Uterus (tissue), 4 donors: ENCODE results near the gene IL17RB. TPM values are rescaled to one million over a fixed set of nuclear protein-coding genes. Genes with fewer than 3 reads are reported as not detected.

Source experiments
- DNase-seq, 2 donors: peaks; one replicate each; pipeline ENCODE4 v3.0.0-alpha.2; 2019 to 2020
- H3K27ac ChIP-seq, 2 donors: fragments of 200-600 bp; sonication (generic); 1 replicate in 1 of 2; 2 replicates in 1 of 2; pipeline ENCODE4 v1.5.1; 2016 to 2018
- H3K27me3 ChIP-seq, 2 donors: fragments of 200-600 bp; sonication (generic); one replicate each; pipeline ENCODE4 v1.5.1; 2018 to 2019; ENCODE audit warnings: control low read depth in 1 of 2
- H3K36me3 ChIP-seq, 2 donors: fragments of 200-600 bp; sonication (generic); one replicate each; pipeline ENCODE4 v1.5.1; 2019; ENCODE audit warnings: control low read depth in 1 of 2
- H3K4me1 ChIP-seq, 2 donors: fragments of 200-600 bp; sonication (generic); one replicate each; pipeline ENCODE4 v1.5.1; 2018 to 2019; ENCODE audit warnings: control low read depth in 1 of 2
- H3K4me3 ChIP-seq, 2 donors: fragments of 200-600 bp; sonication (generic); 1 replicate in 1 of 2; 2 replicates in 1 of 2; pipeline ENCODE4 v1.5.1; 2018 to 2019; ENCODE audit warnings: mild to moderate bottlenecking in 1 of 2
- H3K9me3 ChIP-seq, 2 donors: fragments of 200-600 bp; sonication (generic); one replicate each; pipeline ENCODE4 v1.5.1; 2019; ENCODE audit warnings: control low read depth in 1 of 2
- CTCF ChIP-seq, 4 experiments: fragments of 200-600 bp in 2 of 4; fragments of 450-650 bp in 2 of 4; sonication (generic) in 2 of 4; IDR thresholded peaks; one replicate each; pipeline ENCODE4 v1.5.1; 2016 to 2019; ENCODE audit warnings: antibody characterized with exemption in 4 of 4, mild to moderate bottlenecking in 2 of 4, moderate library complexity in 1 of 4
- POLR2A ChIP-seq, 2 donors: fragments of 450-650 bp; IDR thresholded peaks; one replicate each; pipeline ENCODE4 v1.6.1; 2016; ENCODE audit warnings: antibody characterized with exemption in 2 of 2, mild to moderate bottlenecking in 1 of 2, moderate library complexity in 1 of 2
- intact Hi-C: fragments of 100-400 bp; cut with DNase I; formaldehyde crosslinking; loops from one replicate; pipeline ENCODE4 v1.15.1; 2023; ENCODE audit warnings: low total_unique reads
- total RNA-seq, 4 donors: library from RNA; depleted of rRNA in 3 of 4; stranded (reverse); fragments of >200 nt in 3 of 4; gene quantifications; one replicate each; pipeline versions ENCODE4 v1.1.0 to v1.2.4, GENCODE V29; 2014 to 2023
- donor health status: DM: yes; HTN: yes; CAD: no.

IL17RB gene
- total RNA-seq, 4 donors from 2014 or later, result 1.3 to 4.6 (median 2.8) TPM; not detected in 1

GRCh38 chr3:53820756-53821580 is 25.4 kb upstream of the IL17RB start:
- H3K4me3 ChIP-seq, result no peak overlapping the region
- no peak overlapping the region for H3K27ac ChIP-seq
- no peaks in the 10 kb centered on the region for H3K4me1 ChIP-seq
- intact Hi-C loops, result no loop called here
- no peaks in the 10 kb centered on the region for H3K36me3 ChIP-seq
- H3K27me3 ChIP-seq, result no peaks in the 10 kb centered on the region
- no peak for DNase-seq
- TF ChIP-seq POLR2A (IDR thresholded peaks at IDR 0.05) (no peak), CTCF (IDR thresholded peaks at IDR 0.05) (no peak)
- no peaks in the 10 kb centered on the region for H3K9me3 ChIP-seq

DNA sequence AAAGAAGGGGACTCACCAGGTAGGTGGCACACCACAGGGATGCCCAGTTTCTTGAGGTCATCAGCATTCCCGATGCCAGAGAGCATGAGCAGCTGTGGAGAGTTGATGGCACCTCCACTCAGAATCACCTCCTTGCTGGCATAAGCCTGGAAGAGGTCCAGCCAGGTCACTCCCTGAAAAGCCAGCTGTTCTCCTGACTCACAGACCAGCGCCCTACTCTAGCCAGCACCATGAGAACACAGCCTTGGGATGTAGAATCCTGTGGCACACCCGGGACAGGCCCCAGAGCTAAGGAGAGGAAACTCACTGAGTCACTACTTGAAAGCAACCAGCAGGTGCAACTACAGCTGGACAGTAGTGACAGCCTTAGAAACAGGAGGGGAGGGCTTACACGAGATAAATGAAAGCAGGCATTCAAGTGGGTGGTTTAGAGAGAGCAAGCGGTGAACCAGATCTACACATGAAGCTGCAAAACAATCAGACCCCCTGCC is 24.7 kb upstream of the IL17RB start:
- Histone ChIP-seq H3K36me3 (no peaks in the 10 kb centered on the region), H3K27ac (no peak overlapping the region), H3K9me3 (no peaks in the 10 kb centered on the region), H3K4me1 (no peaks in the 10 kb centered on the region), H3K4me3 (no peak overlapping the region), H3K27me3 (no peaks in the 10 kb centered on the region)
- intact Hi-C loops, result no loop called here
- no peak for DNase-seq
- TF ChIP-seq CTCF (IDR thresholded peaks at IDR 0.05) (no peak), POLR2A (IDR thresholded peaks at IDR 0.05) (no peak)

GRCh38 chr3:53822331-53822741 is 24.0 kb upstream of the IL17RB start:
- Histone ChIP-seq H3K4me1 (no peaks in the 10 kb centered on the region), H3K9me3 (no peaks in the 10 kb centered on the region), H3K27ac (no peak overlapping the region), H3K36me3 (no peaks in the 10 kb centered on the region), H3K27me3 (no peaks in the 10 kb centered on the region), H3K4me3 (no peak overlapping the region)
- TF ChIP-seq CTCF (IDR thresholded peaks at IDR 0.05), result no peak
- TF ChIP-seq POLR2A (IDR thresholded peaks at IDR 0.05), result no peak
- no peak for DNase-seq
- intact Hi-C loops, result no loop called here

- Histone ChIP-seq H3K27ac (no peak overlapping the region), H3K36me3 (no peaks in the 10 kb centered on the region), H3K27me3 (no peaks in the 10 kb centered on the region), H3K4me3 (no peak overlapping the region), H3K9me3 (no peaks in the 10 kb centered on the region), H3K4me1 (no peaks in the 10 kb centered on the region)
- no peak for TF ChIP-seq CTCF (IDR thresholded peaks at IDR 0.05)
- TF ChIP-seq POLR2A (IDR thresholded peaks at IDR 0.05), result no peak
- intact Hi-C loops, result no loop called here
- DNase-seq, result no peak
These were observed 23.1 kb upstream of the IL17RB start for GRCh38 chr3:53823026-53823955.
